Stimulated activated memory B cell treated with anti-CD40 and anti-IgM and Interleukin-4, amounts not matched to agents 10 μg/mL and 1 μg/mL and 100 μg/mL, for 72 hours (primary cell): ENCODE measurements around the gene TEX11.
A peak's percentile ranks its signal among the peaks of the same experiment; 100 is the strongest.

Source experiments
- ATAC-seq: fragments of 150-1000 bp; cut with Tn5 transposase; 2 replicates; pipeline ENCODE4 v1.10.0; 2021
- H3K27ac Mint-ChIP-seq: one replicate; pipeline ENCODE4 v1.8.0; 2022; ENCODE audit warnings: mild to moderate bottlenecking, mixed read lengths
- H3K27me3 Mint-ChIP-seq: one replicate; pipeline ENCODE4 v1.8.0; 2022; ENCODE audit warnings: mixed read lengths
- H3K36me3 Mint-ChIP-seq: one replicate; pipeline ENCODE4 v1.8.0; 2022; ENCODE audit warnings: mixed read lengths
- H3K4me1 Mint-ChIP-seq: one replicate; pipeline ENCODE4 v1.8.0; 2022; ENCODE audit warnings: mixed read lengths
- H3K4me3 Mint-ChIP-seq: one replicate; pipeline ENCODE4 v1.8.0; 2022; ENCODE audit warnings: mild to moderate bottlenecking, moderate library complexity, mixed read lengths
- H3K9me3 Mint-ChIP-seq: one replicate; pipeline ENCODE4 v1.8.0; 2022; ENCODE audit warnings: mixed read lengths

Gene TEX11

GRCh38 chrX:70504772-70505450 is 403.6 kb downstream of the TEX11 start:
- Mint-ChIP-seq H3K27ac (no peak overlapping the region), H3K27me3 (peaks cover 7% of the 10 kb centered on the region), H3K9me3 (no peaks in the 10 kb centered on the region), H3K4me3 (no peak overlapping the region), H3K36me3 (peaks cover under 1% of the 10 kb centered on the region), H3K4me1 (peaks cover 13% of the 10 kb centered on the region)
- peak; percentile 60 for ATAC-seq

GRCh38 chrX:70500826-70501225 is 407.7 kb downstream of the TEX11 start:
- H3K4me3 Mint-ChIP-seq = no peak overlapping the region
- peaks cover 11% of the 10 kb centered on the region for H3K36me3 Mint-ChIP-seq
- H3K27ac Mint-ChIP-seq = no peak overlapping the region
- H3K4me1 Mint-ChIP-seq = no peaks in the 10 kb centered on the region
- no peak for ATAC-seq
- no peaks in the 10 kb centered on the region for H3K27me3 Mint-ChIP-seq
- H3K9me3 Mint-ChIP-seq = no peaks in the 10 kb centered on the region

GRCh38 chrX:70498129-70498528 is 410.4 kb downstream of the TEX11 start:
- Mint-ChIP-seq H3K4me3 (no peak overlapping the region), H3K4me1 (no peaks in the 10 kb centered on the region), H3K36me3 (peaks cover 14% of the 10 kb centered on the region), H3K27ac (no peak overlapping the region), H3K27me3 (no peaks in the 10 kb centered on the region), H3K9me3 (no peaks in the 10 kb centered on the region)
- no peak for ATAC-seq

GRCh38 chrX:70497026-70497425 is 411.5 kb downstream of the TEX11 start:
- no peak for ATAC-seq
- Mint-ChIP-seq H3K27me3 (no peaks in the 10 kb centered on the region), H3K4me3 (no peak overlapping the region), H3K4me1 (no peaks in the 10 kb centered on the region), H3K36me3 (peaks cover 25% of the 10 kb centered on the region), H3K9me3 (no peaks in the 10 kb centered on the region), H3K27ac (no peak overlapping the region)

- ATAC-seq = no peak
- H3K27ac Mint-ChIP-seq = no peak overlapping the region
- H3K4me1 Mint-ChIP-seq = no peaks in the 10 kb centered on the region
- H3K9me3 Mint-ChIP-seq = no peaks in the 10 kb centered on the region
- H3K4me3 Mint-ChIP-seq = no peak overlapping the region
- H3K27me3 Mint-ChIP-seq = no peaks in the 10 kb centered on the region
- H3K36me3 Mint-ChIP-seq = peaks cover 28% of the 10 kb centered on the region
These were observed 412.0 kb downstream of the TEX11 start for GRCh38 chrX:70496491-70496890.

GRCh38 chrX:70494441-70494840 is 414.1 kb downstream of the TEX11 start:
- Mint-ChIP-seq H3K27ac (no peak overlapping the region), H3K9me3 (no peaks in the 10 kb centered on the region), H3K4me3 (no peak overlapping the region), H3K27me3 (no peaks in the 10 kb centered on the region), H3K4me1 (no peaks in the 10 kb centered on the region), H3K36me3 (peaks cover 28% of the 10 kb centered on the region)
- ATAC-seq = no peak

- H3K36me3 Mint-ChIP-seq = peaks cover 23% of the 10 kb centered on the region
- H3K27me3 Mint-ChIP-seq = no peaks in the 10 kb centered on the region
- H3K9me3 Mint-ChIP-seq = no peaks in the 10 kb centered on the region
- no peaks in the 10 kb centered on the region for H3K4me1 Mint-ChIP-seq
- H3K4me3 Mint-ChIP-seq = no peak overlapping the region
- no peak for ATAC-seq
- H3K27ac Mint-ChIP-seq = no peak overlapping the region
These were observed 419.7 kb downstream of the TEX11 start for GRCh38 chrX:70488856-70489255.

GRCh38 chrX:70485466-70485865 is 423.0 kb downstream of the TEX11 start:
- Mint-ChIP-seq H3K27ac (no peak overlapping the region), H3K36me3 (peaks cover 11% of the 10 kb centered on the region), H3K4me3 (no peak overlapping the region), H3K4me1 (no peaks in the 10 kb centered on the region), H3K9me3 (no peaks in the 10 kb centered on the region), H3K27me3 (no peaks in the 10 kb centered on the region)
- no peak for ATAC-seq

GRCh38 chrX:70482300-70482699 is 426.2 kb downstream of the TEX11 start:
- H3K27me3 Mint-ChIP-seq = no peaks in the 10 kb centered on the region
- H3K9me3 Mint-ChIP-seq = no peaks in the 10 kb centered on the region
- H3K4me3 Mint-ChIP-seq = no peak overlapping the region
- H3K27ac Mint-ChIP-seq = no peak overlapping the region
- peaks cover 5% of the 10 kb centered on the region for H3K36me3 Mint-ChIP-seq
- no peaks in the 10 kb centered on the region for H3K4me1 Mint-ChIP-seq
- no peak for ATAC-seq

- H3K27ac Mint-ChIP-seq = no peak overlapping the region
- H3K36me3 Mint-ChIP-seq = peaks cover 5% of the 10 kb centered on the region
- no peaks in the 10 kb centered on the region for H3K9me3 Mint-ChIP-seq
- no peaks in the 10 kb centered on the region for H3K4me1 Mint-ChIP-seq
- no peak overlapping the region for H3K4me3 Mint-ChIP-seq
- ATAC-seq = no peak
- no peaks in the 10 kb centered on the region for H3K27me3 Mint-ChIP-seq
These were observed 426.8 kb downstream of the TEX11 start for GRCh38 chrX:70481471-70482270.

GRCh38 chrX:70480660-70481018 is 427.9 kb downstream of the TEX11 start:
- H3K27ac Mint-ChIP-seq = no peak overlapping the region
- H3K9me3 Mint-ChIP-seq = no peaks in the 10 kb centered on the region
- H3K36me3 Mint-ChIP-seq = peaks cover 5% of the 10 kb centered on the region
- no peak for ATAC-seq
- no peak overlapping the region for H3K4me3 Mint-ChIP-seq
- no peaks in the 10 kb centered on the region for H3K4me1 Mint-ChIP-seq
- no peaks in the 10 kb centered on the region for H3K27me3 Mint-ChIP-seq

GRCh38 chrX:70479922-70480659 is 428.4 kb downstream of the TEX11 start:
- no peaks in the 10 kb centered on the region for H3K27me3 Mint-ChIP-seq
- H3K9me3 Mint-ChIP-seq = no peaks in the 10 kb centered on the region
- no peaks in the 10 kb centered on the region for H3K4me1 Mint-ChIP-seq
- ATAC-seq = no peak
- H3K36me3 Mint-ChIP-seq = peaks cover 5% of the 10 kb centered on the region
- no peak overlapping the region for H3K27ac Mint-ChIP-seq
- H3K4me3 Mint-ChIP-seq = no peak overlapping the region

- no peak overlapping the region for H3K27ac Mint-ChIP-seq
- H3K4me1 Mint-ChIP-seq = no peaks in the 10 kb centered on the region
- H3K4me3 Mint-ChIP-seq = no peak overlapping the region
- H3K9me3 Mint-ChIP-seq = no peaks in the 10 kb centered on the region
- ATAC-seq = no peak
- H3K27me3 Mint-ChIP-seq = no peaks in the 10 kb centered on the region
- H3K36me3 Mint-ChIP-seq = peaks cover 5% of the 10 kb centered on the region
These were observed 429.1 kb downstream of the TEX11 start for GRCh38 chrX:70479247-70479921.
